ENCODE data around the gene MIA3. TPM values are rescaled to one million over a fixed set of nuclear protein-coding genes. Genes with fewer than 3 reads are reported as not detected.

Gene MIA3
- total and polyA plus RNA-seq, 2 donors (not counting 1 experiment from before 2014, with no cell fraction given): 34.3 to 68.0 TPM

DNA sequence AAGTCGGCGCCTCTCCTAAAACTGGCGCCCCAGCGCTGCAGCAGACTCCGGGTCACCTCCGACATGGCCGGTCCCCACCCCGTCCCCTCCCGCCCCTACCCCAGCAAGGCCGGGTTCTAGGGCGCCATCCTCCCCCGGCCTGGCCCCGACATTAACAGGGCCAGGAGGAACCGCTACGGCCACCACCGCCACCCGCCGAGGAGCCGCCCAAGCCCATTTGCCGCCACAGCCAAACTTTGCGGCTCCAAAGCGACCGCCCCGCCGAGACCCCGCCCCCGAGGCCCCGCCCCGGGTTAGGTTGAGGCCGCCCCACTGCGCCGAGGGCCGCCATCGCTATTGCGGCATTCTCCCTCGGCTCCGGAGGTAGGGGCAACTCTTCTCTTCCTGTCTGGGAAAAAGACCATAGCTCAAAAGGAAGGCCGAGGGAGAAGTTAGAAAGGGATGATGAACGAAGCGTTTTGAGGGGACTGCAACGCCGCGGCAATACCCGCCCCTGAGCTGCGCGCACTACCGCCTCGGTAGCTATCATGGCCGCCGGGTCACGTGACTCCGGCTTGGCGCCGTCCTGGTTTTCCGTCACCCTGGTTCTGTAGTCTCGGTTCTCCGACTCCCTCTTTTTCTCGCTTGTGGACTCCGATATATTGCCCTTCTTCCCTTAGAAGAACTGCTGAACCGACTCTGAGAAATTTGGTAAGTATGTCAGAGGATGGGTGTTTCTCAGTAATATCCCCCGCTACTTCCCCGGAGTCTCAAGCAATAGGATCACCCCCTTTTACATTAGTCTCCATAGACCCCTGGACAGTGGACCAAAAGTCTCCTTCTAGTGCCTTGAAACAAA lies 94.6 kb downstream of the MIA3 start, which contains the start of the genes AIDA and BROX:
Gene AIDA, minus strand, starts transcription at position 239 of the 838 bp plus-strand sequence. Its CDS starts 174 bp downstream, at position 65.
Gene BROX, plus strand, starts transcription at position 312 of the 838 bp plus-strand sequence. CDS start 3,136 bp downstream, outside the sequence.
- H2AFZ ChIP-seq (ENCODE audit: low read length): peak within 1 kb of the TSS; percentile 92
- peak within 1 kb of the TSS; percentile 94 for H3K9ac ChIP-seq (ENCODE audit: insufficient read depth, low read length)
- H3K9me3 ChIP-seq (ENCODE audit: control insufficient read depth, insufficient read depth, low read depth, low read length): no peaks in the 10 kb centered on the region
- H3K4me3 ChIP-seq (replicated peaks in 1 of 4; ENCODE audit: control extremely low read depth in 1 of 4, insufficient read depth in 1 of 4, low read depth in 3 of 4, low read length in 4 of 4): peak within 1 kb of the TSS; percentile 72 to 99 (median 98)
- no peaks in the 10 kb centered on the region for H3K27me3 ChIP-seq (ENCODE audit: control insufficient read depth, insufficient read depth, low read length)
- no peaks in the 10 kb centered on the region for H4K20me1 ChIP-seq (ENCODE audit: control insufficient read depth, extremely low read depth, insufficient read depth, low read length)
- H3K27ac ChIP-seq (ENCODE audit: insufficient read depth, low read length): peak within 1 kb of the TSS; percentile 99
- H3K79me2 ChIP-seq (ENCODE audit: control insufficient read depth, insufficient read depth, low read length): peaks cover 61% of the 10 kb centered on the region
- H3K36me3 ChIP-seq (ENCODE audit: control insufficient read depth, insufficient read depth, low read length): no peaks in the 10 kb centered on the region
- DNase-seq (ENCODE audit: low read depth in 2 of 2): peak; percentile 75 to 85
- H3K4me2 ChIP-seq (ENCODE audit: extremely low read depth, insufficient read depth, low read length): peak within 1 kb of the TSS; percentile 94
- TF ChIP-seq, protein P1, sequence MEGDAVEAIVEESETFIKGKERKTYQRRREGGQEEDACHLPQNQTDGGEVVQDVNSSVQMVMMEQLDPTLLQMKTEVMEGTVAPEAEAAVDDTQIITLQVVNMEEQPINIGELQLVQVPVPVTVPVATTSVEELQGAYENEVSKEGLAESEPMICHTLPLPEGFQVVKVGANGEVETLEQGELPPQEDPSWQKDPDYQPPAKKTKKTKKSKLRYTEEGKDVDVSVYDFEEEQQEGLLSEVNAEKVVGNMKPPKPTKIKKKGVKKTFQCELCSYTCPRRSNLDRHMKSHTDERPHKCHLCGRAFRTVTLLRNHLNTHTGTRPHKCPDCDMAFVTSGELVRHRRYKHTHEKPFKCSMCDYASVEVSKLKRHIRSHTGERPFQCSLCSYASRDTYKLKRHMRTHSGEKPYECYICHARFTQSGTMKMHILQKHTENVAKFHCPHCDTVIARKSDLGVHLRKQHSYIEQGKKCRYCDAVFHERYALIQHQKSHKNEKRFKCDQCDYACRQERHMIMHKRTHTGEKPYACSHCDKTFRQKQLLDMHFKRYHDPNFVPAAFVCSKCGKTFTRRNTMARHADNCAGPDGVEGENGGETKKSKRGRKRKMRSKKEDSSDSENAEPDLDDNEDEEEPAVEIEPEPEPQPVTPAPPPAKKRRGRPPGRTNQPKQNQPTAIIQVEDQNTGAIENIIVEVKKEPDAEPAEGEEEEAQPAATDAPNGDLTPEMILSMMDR (conservative IDR thresholded peaks at IDR 0.05 in 1 of 2, IDR thresholded peaks at IDR 0.05 in 1 of 2; ENCODE audit: low read depth in 1 of 2, low read length in 2 of 2): no peak
- TF ChIP-seq EZH2 (IDR thresholded peaks at IDR 0.05; ENCODE audit: low read length, missing control alignments): no peak
- H3K4me1 ChIP-seq (ENCODE audit: control insufficient read depth, extremely low read depth, insufficient read depth, low read length): peaks cover 3% of the 10 kb centered on the region

DNA sequence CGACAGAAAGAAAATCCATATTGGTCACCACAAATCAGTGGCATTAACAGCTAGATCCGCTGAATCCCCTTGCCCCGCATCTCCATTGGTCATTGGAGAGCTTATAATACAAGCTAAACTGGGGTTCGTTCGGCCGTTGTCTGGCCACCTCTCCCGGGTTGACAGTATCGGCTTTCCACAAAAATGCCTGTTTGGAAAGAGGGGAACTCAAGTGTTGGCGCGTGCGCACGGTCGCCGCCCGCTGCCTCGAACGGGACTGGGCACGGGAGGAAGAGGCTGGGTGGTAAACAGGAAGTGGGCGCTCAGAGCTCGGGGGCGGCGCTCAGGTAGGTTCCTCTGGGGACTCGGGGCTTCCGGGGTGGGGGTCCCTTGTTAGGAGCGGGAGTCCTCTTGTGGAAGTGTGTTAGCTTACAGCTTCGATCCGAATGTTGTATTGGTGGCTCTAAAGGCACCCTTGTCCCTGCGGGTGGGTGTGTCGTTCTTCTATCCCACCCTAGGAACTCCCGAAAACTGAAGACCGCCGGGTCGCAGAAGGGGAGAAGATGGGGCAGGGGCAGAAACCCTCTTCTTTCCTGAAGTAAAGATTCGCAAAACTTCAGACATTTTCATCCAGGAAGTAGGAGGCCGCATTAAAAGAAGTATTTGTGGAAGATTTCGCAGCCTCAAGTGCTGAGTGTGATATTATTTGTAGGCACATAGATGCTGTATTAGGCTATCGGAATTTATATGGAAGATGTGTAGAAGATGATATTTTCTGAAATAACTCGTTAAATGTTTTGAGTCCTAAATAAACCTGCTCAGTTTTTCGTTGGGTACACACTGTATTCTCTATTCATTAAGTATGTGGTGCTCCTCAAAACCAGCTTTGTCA lies 95.4 kb downstream of the MIA3 start:
- Histone ChIP-seq H4K20me1 (ENCODE audit: control insufficient read depth, extremely low read depth, insufficient read depth, low read length) (no peaks in the 10 kb centered on the region), H3K9me3 (ENCODE audit: control insufficient read depth, insufficient read depth, low read depth, low read length) (no peaks in the 10 kb centered on the region), H3K79me2 (ENCODE audit: control insufficient read depth, insufficient read depth, low read length) (peaks cover 53% of the 10 kb centered on the region), H3K4me2 (ENCODE audit: extremely low read depth, insufficient read depth, low read length) (peak overlapping the region; percentile 94), H3K4me1 (ENCODE audit: control insufficient read depth, extremely low read depth, insufficient read depth, low read length) (peaks cover 3% of the 10 kb centered on the region), H3K27me3 (ENCODE audit: control insufficient read depth, insufficient read depth, low read length) (no peaks in the 10 kb centered on the region), H3K27ac (ENCODE audit: insufficient read depth, low read length) (peak overlapping the region; percentile 99), H3K36me3 (ENCODE audit: control insufficient read depth, insufficient read depth, low read length) (no peaks in the 10 kb centered on the region), H2AFZ (ENCODE audit: low read length) (peak overlapping the region; percentile 92), H3K9ac (ENCODE audit: insufficient read depth, low read length) (peak overlapping the region; percentile 94), H3K4me3 (replicated peaks in 1 of 4; ENCODE audit: control extremely low read depth in 1 of 4, insufficient read depth in 1 of 4, low read depth in 3 of 4, low read length in 4 of 4) (peak overlapping the region; percentile 72 to 99 (median 92))
- peak; percentile 94 to 95 for DNase-seq (ENCODE audit: low read depth in 2 of 2)
- TF ChIP-seq, protein P1 (conservative IDR thresholded peaks at IDR 0.05 in 1 of 2, IDR thresholded peaks at IDR 0.05 in 1 of 2; ENCODE audit: low read depth in 1 of 2, low read length in 2 of 2): no peak
- no peak for TF ChIP-seq EZH2 (IDR thresholded peaks at IDR 0.05; ENCODE audit: low read length, missing control alignments)

DNA sequence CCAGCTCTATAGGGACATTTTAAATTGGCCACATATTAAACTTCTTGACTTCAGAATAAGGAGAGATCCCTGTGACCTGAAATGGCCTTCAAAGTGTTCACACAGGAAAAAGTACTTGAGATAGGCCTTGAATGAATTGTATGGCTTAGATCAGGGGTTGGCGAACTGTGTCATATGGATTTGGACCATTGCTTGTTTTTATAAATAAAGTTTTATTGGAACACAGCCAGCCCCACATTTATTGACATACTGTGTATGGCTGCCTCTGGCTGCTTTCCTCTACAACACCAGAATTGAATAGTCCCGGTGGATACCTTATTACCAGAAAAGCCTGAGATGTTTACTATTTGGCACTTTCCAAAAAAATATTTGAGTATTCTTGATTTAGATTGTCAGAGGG lies 98.5 kb downstream of the MIA3 start:
- Histone ChIP-seq H3K9ac (ENCODE audit: insufficient read depth, low read length) (no peak overlapping the region), H4K20me1 (ENCODE audit: control insufficient read depth, extremely low read depth, insufficient read depth, low read length) (no peaks in the 10 kb centered on the region), H3K4me3 (replicated peaks in 1 of 4; ENCODE audit: control extremely low read depth in 1 of 4, insufficient read depth in 1 of 4, low read depth in 3 of 4, low read length in 4 of 4) (no peak overlapping the region), H2AFZ (ENCODE audit: low read length) (no peak overlapping the region), H3K4me2 (ENCODE audit: extremely low read depth, insufficient read depth, low read length) (no peak overlapping the region), H3K4me1 (ENCODE audit: control insufficient read depth, extremely low read depth, insufficient read depth, low read length) (no peaks in the 10 kb centered on the region), H3K79me2 (ENCODE audit: control insufficient read depth, insufficient read depth, low read length) (peaks cover 26% of the 10 kb centered on the region), H3K27me3 (ENCODE audit: control insufficient read depth, insufficient read depth, low read length) (no peaks in the 10 kb centered on the region), H3K9me3 (ENCODE audit: control insufficient read depth, insufficient read depth, low read depth, low read length) (no peaks in the 10 kb centered on the region), H3K36me3 (ENCODE audit: control insufficient read depth, insufficient read depth, low read length) (peaks cover 3% of the 10 kb centered on the region), H3K27ac (ENCODE audit: insufficient read depth, low read length) (no peak overlapping the region)
- TF ChIP-seq, protein P1 (conservative IDR thresholded peaks at IDR 0.05 in 1 of 2, IDR thresholded peaks at IDR 0.05 in 1 of 2; ENCODE audit: low read depth in 1 of 2, low read length in 2 of 2): no peak
- no peak for DNase-seq (ENCODE audit: low read depth in 2 of 2)

Data from fibroblast of lung (primary cell).